T-helper 17 cell (primary cell): Measurements from ENCODE around the gene NRG2. TPM values are rescaled to one million over a fixed set of nuclear protein-coding genes. Genes with fewer than 3 reads are reported as not detected.
A peak's percentile ranks its signal among the peaks of the same experiment; 100 is the strongest.

ENCODE experiments used
- ATAC-seq: fragments of 150-1000 bp; cut with Tn5 transposase; 2 replicates; pipeline ENCODE4 v1.10.0; 2021; ENCODE audit warnings: mild to moderate bottlenecking, moderate library complexity
- DNase-seq, 3 donors: peaks; one replicate each; pipeline versions ENCODE4 v3.0.0 to v3.0.0-alpha.2; 2020 to 2021
- H3K9me3 ChIP-seq: one replicate; pipeline ENCODE4 v1.7.0; 2013; ENCODE audit warnings: low read length, mild to moderate bottlenecking; ENCODE audit not compliant: control insufficient read depth, poor library complexity, severe bottlenecking
- H3K27ac Mint-ChIP-seq: one replicate; pipeline ENCODE4 v1.8.0; 2022; ENCODE audit warnings: mild to moderate bottlenecking, moderate library complexity, mixed read lengths
- H3K27me3 Mint-ChIP-seq: one replicate; pipeline ENCODE4 v1.8.0; 2022; ENCODE audit warnings: mixed read lengths
- H3K36me3 Mint-ChIP-seq: one replicate; pipeline ENCODE4 v1.8.0; 2022; ENCODE audit warnings: low read depth, mixed read lengths
- H3K4me1 Mint-ChIP-seq: one replicate; pipeline ENCODE4 v1.8.0; 2022; ENCODE audit warnings: mild to moderate bottlenecking, mixed read lengths
- H3K4me3 Mint-ChIP-seq: one replicate; pipeline ENCODE4 v1.8.0; 2022; ENCODE audit warnings: mild to moderate bottlenecking, moderate library complexity, mixed read lengths
- total RNA-seq, 4 donors: library from RNA in 2 of 4; stranded (reverse) in 2 of 4; gene quantifications; one replicate each; pipeline ENCODE4 v1.2.3 and lab custom pipeline; 2022 to 2026

Gene NRG2
- total RNA-seq, 2 donors from 2014 or later, result 0.08 TPM; not detected in 1

- no peak overlapping the region for H3K4me3 Mint-ChIP-seq
- DNase-seq, result no peak
- peaks cover 3% of the 10 kb centered on the region for H3K36me3 Mint-ChIP-seq
- ATAC-seq, result no peak
- no peaks in the 10 kb centered on the region for H3K9me3 ChIP-seq
- H3K4me1 Mint-ChIP-seq, result peaks cover 2% of the 10 kb centered on the region
- H3K27me3 Mint-ChIP-seq, result peaks cover 62% of the 10 kb centered on the region
- no peak overlapping the region for H3K27ac Mint-ChIP-seq
These were observed 233.7 kb downstream of the NRG2 start for GRCh38 chr5:139809331-139809810.

- peaks cover 68% of the 10 kb centered on the region for H3K27me3 Mint-ChIP-seq
- ATAC-seq (peak; percentile 55), DNase-seq (no peak)
- H3K36me3 Mint-ChIP-seq, result peaks cover 3% of the 10 kb centered on the region
- no peaks in the 10 kb centered on the region for H3K9me3 ChIP-seq
- no peak overlapping the region for H3K4me3 Mint-ChIP-seq
- H3K4me1 Mint-ChIP-seq, result peaks cover 2% of the 10 kb centered on the region
- no peak overlapping the region for H3K27ac Mint-ChIP-seq
These were observed 234.4 kb downstream of the NRG2 start for GRCh38 chr5:139808481-139809330.

- H3K27ac Mint-ChIP-seq, result no peak overlapping the region
- peaks cover 3% of the 10 kb centered on the region for H3K36me3 Mint-ChIP-seq
- no peaks in the 10 kb centered on the region for H3K9me3 ChIP-seq
- peaks cover 2% of the 10 kb centered on the region for H3K4me1 Mint-ChIP-seq
- H3K4me3 Mint-ChIP-seq, result no peak overlapping the region
- H3K27me3 Mint-ChIP-seq, result peaks cover 72% of the 10 kb centered on the region
- no peak for ATAC-seq
- no peak for DNase-seq
These were observed 235.5 kb downstream of the NRG2 start for GRCh38 chr5:139807647-139808030.

- no peak overlapping the region for H3K27ac Mint-ChIP-seq
- no peak for DNase-seq
- peaks cover 72% of the 10 kb centered on the region for H3K27me3 Mint-ChIP-seq
- H3K4me3 Mint-ChIP-seq, result no peak overlapping the region
- peaks cover 2% of the 10 kb centered on the region for H3K4me1 Mint-ChIP-seq
- ATAC-seq, result no peak
- peaks cover 6% of the 10 kb centered on the region for H3K36me3 Mint-ChIP-seq
- no peaks in the 10 kb centered on the region for H3K9me3 ChIP-seq
These were observed 236.1 kb downstream of the NRG2 start for GRCh38 chr5:139806726-139807646.

GRCh38 chr5:139806111-139806510 is 237.0 kb downstream of the NRG2 start:
- Mint-ChIP-seq H3K36me3 (peaks cover 11% of the 10 kb centered on the region), H3K27ac (no peak overlapping the region), H3K27me3 (peaks cover 74% of the 10 kb centered on the region), H3K4me1 (peaks cover 2% of the 10 kb centered on the region), H3K4me3 (no peak overlapping the region)
- ATAC-seq (no peak), DNase-seq (no peak)
- no peaks in the 10 kb centered on the region for H3K9me3 ChIP-seq

- peaks cover 11% of the 10 kb centered on the region for H3K36me3 Mint-ChIP-seq
- no peak overlapping the region for H3K4me3 Mint-ChIP-seq
- ATAC-seq (no peak), DNase-seq (no peak)
- H3K27ac Mint-ChIP-seq, result no peak overlapping the region
- peaks cover 78% of the 10 kb centered on the region for H3K27me3 Mint-ChIP-seq
- no peaks in the 10 kb centered on the region for H3K9me3 ChIP-seq
- peaks cover 2% of the 10 kb centered on the region for H3K4me1 Mint-ChIP-seq
These were observed 237.6 kb downstream of the NRG2 start for GRCh38 chr5:139805545-139805944.

- Mint-ChIP-seq H3K27me3 (peaks cover 78% of the 10 kb centered on the region), H3K4me1 (peaks cover 2% of the 10 kb centered on the region)
These were observed 238.2 kb downstream of the NRG2 start for GRCh38 chr5:139804800-139805397.

GRCh38 chr5:139803978-139804377 is 239.1 kb downstream of the NRG2 start:
- no peak for ATAC-seq
- peaks cover 11% of the 10 kb centered on the region for H3K36me3 Mint-ChIP-seq
- peaks cover 78% of the 10 kb centered on the region for H3K27me3 Mint-ChIP-seq
- no peak overlapping the region for H3K27ac Mint-ChIP-seq
- no peak overlapping the region for H3K4me3 Mint-ChIP-seq
- H3K9me3 ChIP-seq, result no peaks in the 10 kb centered on the region
- peaks cover 2% of the 10 kb centered on the region for H3K4me1 Mint-ChIP-seq
- DNase-seq, result no peak

More at GRCh38 chr5:139804800-139805397, 238.2 kb downstream of the NRG2 start:
- H3K27ac Mint-ChIP-seq, result no peak overlapping the region
- no peak for ATAC-seq
- no peaks in the 10 kb centered on the region for H3K9me3 ChIP-seq
- H3K36me3 Mint-ChIP-seq, result peaks cover 11% of the 10 kb centered on the region
- no peak for DNase-seq
- no peak overlapping the region for H3K4me3 Mint-ChIP-seq

- Mint-ChIP-seq H3K27me3 (peaks cover 88% of the 10 kb centered on the region), H3K4me3 (no peak overlapping the region), H3K4me1 (peaks cover 14% of the 10 kb centered on the region), H3K27ac (no peak overlapping the region), H3K36me3 (peaks cover 15% of the 10 kb centered on the region)
- DNase-seq (no peak), ATAC-seq (no peak)
- H3K9me3 ChIP-seq, result no peaks in the 10 kb centered on the region
These were observed 243.7 kb downstream of the NRG2 start for GRCh38 chr5:139799359-139799758.

GRCh38 chr5:139798883-139799282 is 244.2 kb downstream of the NRG2 start:
- ATAC-seq, result no peak
- Mint-ChIP-seq H3K4me1 (peaks cover 15% of the 10 kb centered on the region), H3K27me3 (peaks cover 88% of the 10 kb centered on the region), H3K27ac (no peak overlapping the region), H3K36me3 (peaks cover 19% of the 10 kb centered on the region), H3K4me3 (no peak overlapping the region)
- no peaks in the 10 kb centered on the region for H3K9me3 ChIP-seq
- no peak for DNase-seq

- H3K9me3 ChIP-seq, result no peaks in the 10 kb centered on the region
- peaks cover 87% of the 10 kb centered on the region for H3K27me3 Mint-ChIP-seq
- no peak overlapping the region for H3K4me3 Mint-ChIP-seq
- ATAC-seq (no peak), DNase-seq (no peak)
- H3K36me3 Mint-ChIP-seq, result peaks cover 19% of the 10 kb centered on the region
- peaks cover 15% of the 10 kb centered on the region for H3K4me1 Mint-ChIP-seq
- no peak overlapping the region for H3K27ac Mint-ChIP-seq
These were observed 245.1 kb downstream of the NRG2 start for GRCh38 chr5:139797856-139798510.

- H3K27ac Mint-ChIP-seq, result no peak overlapping the region
- H3K36me3 Mint-ChIP-seq, result peaks cover 19% of the 10 kb centered on the region
- no peak overlapping the region for H3K4me3 Mint-ChIP-seq
- ATAC-seq (no peak), DNase-seq (no peak)
- H3K9me3 ChIP-seq, result no peaks in the 10 kb centered on the region
- peaks cover 86% of the 10 kb centered on the region for H3K27me3 Mint-ChIP-seq
- H3K4me1 Mint-ChIP-seq, result peaks cover 15% of the 10 kb centered on the region
These were observed 245.8 kb downstream of the NRG2 start for GRCh38 chr5:139797335-139797734.
